ENCODE results near the gene GRIN3A.
A peak's percentile ranks its signal among the peaks of the same experiment; 100 is the strongest.

GRIN3A gene

DNA sequence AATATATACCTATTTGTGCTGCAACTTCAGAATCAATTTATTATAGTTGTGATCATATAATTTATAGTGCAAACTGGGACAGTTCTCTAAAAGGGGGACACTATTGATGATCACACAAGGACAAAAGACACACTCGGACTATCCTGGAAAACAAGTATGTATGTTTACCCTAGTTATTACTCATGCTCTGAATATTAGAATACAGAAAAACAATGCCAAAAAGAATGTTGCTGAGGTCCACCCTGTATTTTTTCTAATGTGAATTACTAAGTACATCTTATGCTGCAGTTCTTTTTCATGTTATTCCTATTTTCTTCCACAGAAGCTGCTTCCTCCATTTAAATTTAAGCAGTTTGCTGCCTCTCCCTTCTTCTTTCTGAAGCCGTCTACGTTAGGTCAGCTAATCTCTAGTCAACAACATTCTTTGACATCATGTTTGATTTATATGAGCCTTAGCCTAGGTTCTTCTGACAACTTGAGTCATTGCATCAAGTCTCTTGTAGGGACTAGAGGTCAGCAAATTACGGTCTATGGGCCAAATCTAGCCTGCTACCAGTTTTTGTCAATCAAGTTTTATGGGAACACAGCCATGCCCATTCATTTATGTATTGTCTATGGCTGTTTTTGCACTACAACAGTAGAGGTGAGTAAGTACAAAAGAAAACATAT, 103.6 kb downstream of the GRIN3A start:
- TF ChIP-seq, protein P1, sequence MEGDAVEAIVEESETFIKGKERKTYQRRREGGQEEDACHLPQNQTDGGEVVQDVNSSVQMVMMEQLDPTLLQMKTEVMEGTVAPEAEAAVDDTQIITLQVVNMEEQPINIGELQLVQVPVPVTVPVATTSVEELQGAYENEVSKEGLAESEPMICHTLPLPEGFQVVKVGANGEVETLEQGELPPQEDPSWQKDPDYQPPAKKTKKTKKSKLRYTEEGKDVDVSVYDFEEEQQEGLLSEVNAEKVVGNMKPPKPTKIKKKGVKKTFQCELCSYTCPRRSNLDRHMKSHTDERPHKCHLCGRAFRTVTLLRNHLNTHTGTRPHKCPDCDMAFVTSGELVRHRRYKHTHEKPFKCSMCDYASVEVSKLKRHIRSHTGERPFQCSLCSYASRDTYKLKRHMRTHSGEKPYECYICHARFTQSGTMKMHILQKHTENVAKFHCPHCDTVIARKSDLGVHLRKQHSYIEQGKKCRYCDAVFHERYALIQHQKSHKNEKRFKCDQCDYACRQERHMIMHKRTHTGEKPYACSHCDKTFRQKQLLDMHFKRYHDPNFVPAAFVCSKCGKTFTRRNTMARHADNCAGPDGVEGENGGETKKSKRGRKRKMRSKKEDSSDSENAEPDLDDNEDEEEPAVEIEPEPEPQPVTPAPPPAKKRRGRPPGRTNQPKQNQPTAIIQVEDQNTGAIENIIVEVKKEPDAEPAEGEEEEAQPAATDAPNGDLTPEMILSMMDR (conservative IDR thresholded peaks at IDR 0.05; ENCODE audit: low read length): no peak
- H3K4me3 ChIP-seq (ENCODE audit: low read length): no peak overlapping the region
- DNase-seq (ENCODE audit: low read depth): no peak

DNA sequence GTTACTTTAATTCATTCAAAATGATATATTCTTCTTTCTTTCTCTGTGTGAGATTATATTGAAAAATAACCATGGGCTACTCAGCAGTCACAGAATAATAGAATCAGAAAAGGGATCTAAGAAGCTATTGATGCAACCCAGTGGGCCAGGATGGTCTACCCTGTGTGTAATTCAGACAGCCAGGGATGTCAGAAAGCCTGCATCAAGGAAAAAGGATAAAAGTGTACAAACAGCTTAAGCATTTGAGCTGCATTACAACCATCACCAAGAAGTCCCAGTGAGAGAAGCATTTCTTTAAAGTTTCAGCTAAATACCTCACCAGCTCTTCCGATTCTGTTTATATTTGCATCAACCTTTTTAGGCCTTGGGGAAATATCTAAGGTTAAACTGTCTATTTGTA, 105.8 kb downstream of the GRIN3A start:
- H3K4me3 ChIP-seq (ENCODE audit: low read length): no peak overlapping the region
- no peak for DNase-seq (ENCODE audit: low read depth)
- TF ChIP-seq, protein P1 (conservative IDR thresholded peaks at IDR 0.05; ENCODE audit: low read length): no peak

DNA sequence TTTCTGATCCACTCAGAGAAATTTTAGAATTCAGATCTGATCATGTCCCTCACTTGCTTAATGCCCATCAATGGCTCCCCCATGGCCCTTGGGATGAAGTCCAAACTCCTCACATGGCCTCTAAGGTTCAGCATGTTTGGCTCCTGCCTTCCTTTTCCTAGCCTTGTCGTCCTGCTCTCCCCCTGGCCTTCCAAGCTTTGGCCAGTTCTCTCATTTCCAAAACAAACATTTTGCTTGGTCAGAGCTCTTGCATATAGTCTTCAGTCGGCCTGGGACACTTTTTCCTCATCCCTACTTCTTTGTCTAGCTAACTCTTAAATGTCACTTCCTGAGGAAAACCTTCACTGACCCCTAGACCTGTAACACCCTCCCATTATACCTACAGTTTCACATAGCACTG, 106.6 kb downstream of the GRIN3A start:
- H3K4me3 ChIP-seq (ENCODE audit: low read length): no peak overlapping the region
- no peak for DNase-seq (ENCODE audit: low read depth)
- TF ChIP-seq, protein P1 (conservative IDR thresholded peaks at IDR 0.05; ENCODE audit: low read length): no peak

DNA sequence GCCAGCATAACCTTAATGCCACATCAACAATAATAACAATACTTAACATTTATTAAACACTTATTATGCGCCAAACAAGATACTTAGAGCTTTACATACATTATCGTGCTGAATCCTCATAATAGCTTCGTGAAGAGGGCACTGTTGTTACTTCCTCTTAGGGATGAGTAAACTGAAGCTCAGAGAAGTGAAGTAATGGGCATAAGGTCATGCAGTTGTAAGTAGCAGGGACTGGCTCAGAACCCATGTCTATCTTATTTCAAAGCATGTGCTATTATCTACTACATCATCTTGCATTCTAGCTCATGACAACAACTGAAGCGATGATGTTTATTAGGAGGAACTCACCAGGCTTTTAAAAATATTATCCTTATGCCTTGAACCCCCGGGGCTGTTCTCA, 108.8 kb downstream of the GRIN3A start:
- DNase-seq (ENCODE audit: low read depth): no peak
- H3K4me3 ChIP-seq (ENCODE audit: low read length): no peak overlapping the region
- TF ChIP-seq, protein P1 (conservative IDR thresholded peaks at IDR 0.05; ENCODE audit: low read length): no peak

DNA sequence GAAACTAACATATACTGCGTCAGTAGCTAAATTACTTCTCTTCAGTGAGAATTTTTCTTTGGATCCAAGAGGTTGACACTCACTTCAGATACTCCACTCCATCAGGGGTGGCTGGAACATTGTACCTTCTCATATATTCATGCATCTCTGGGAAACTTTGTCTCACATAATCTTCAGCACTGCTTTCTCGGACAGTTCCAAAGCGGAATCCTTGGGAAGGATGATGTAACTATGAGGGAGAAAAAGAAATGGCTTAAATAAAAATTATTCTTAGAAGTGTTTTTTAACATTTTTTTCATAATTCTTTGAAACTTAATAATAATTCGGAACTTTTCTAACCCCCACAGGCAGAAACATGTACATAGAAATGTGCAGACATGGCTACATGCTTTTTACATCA, 110.3 kb downstream of the GRIN3A start:
- TF ChIP-seq, protein P1 (conservative IDR thresholded peaks at IDR 0.05; ENCODE audit: low read length): no peak
- peak; percentile 6 for DNase-seq (ENCODE audit: low read depth)

DNA sequence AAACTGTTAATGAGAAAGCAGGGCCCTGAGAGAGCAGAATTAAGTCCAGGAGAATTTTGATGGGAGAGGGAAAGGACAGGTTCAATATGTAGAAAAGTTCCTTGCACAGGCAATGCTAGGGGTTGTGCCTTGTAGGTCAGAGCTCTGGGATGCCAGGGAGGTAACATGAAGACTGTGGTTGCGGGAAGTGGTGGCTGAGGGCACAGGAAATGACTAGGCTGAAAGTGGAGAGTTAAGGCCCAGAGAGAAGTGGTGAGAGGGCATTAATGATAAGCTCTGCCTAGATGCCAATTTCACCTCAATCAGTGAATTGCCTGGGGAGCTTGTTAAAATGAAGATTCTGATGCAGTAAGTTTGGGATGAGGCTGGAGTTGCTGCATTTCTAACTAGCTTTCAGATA, 112.2 kb downstream of the GRIN3A start:
- no peak overlapping the region for H3K4me3 ChIP-seq (ENCODE audit: low read length)
- DNase-seq (ENCODE audit: low read depth): no peak
- TF ChIP-seq, protein P1 (conservative IDR thresholded peaks at IDR 0.05; ENCODE audit: low read length): no peak

More for the DNA sequence above, 110.3 kb downstream of the GRIN3A start:
- no peak overlapping the region for H3K4me3 ChIP-seq (ENCODE audit: low read length)

DNA sequence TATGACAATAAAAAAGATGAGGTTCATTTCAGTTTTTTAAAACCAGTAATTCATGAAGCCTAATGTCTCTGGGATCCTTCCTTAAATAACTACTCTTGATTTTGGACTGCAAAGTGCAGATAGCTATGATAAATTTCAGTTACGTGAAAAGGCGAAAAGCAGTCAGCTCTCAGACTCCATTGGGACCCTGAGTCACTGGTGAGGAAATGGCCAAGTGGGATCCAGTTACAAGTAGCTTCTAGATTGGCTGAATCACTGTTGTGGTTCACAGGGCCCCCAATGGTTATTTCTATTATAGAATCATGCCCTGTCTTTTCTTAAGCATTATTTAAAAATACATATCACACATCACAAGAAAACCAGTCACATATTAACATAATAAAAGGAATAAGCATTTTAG, 112.6 kb downstream of the GRIN3A start:
- no peak overlapping the region for H3K4me3 ChIP-seq (ENCODE audit: low read length)
- TF ChIP-seq, protein P1 (conservative IDR thresholded peaks at IDR 0.05; ENCODE audit: low read length): no peak
- DNase-seq (ENCODE audit: low read depth): no peak
